Gastroesophageal sphincter (tissue), 3 donors: ENCODE measurements around the gene ARHGAP28.

Experiments
- EP300 ChIP-seq: sonication (generic); formaldehyde crosslinking; IDR thresholded peaks from one replicate; pipeline ENCODE4 v1.6.1; 2017; ENCODE audit warnings: antibody characterized with exemption, mild to moderate bottlenecking
- POLR2A ChIP-seq, 2 donors: fragments of 450-650 bp; IDR thresholded peaks; one replicate each; pipeline ENCODE4 v1.6.1; 2017; ENCODE audit warnings: antibody characterized with exemption in 2 of 2, mild to moderate bottlenecking in 2 of 2, moderate library complexity in 1 of 2
- TF ChIP-seq, protein P1 (sequence below), 4 experiments: fragments of 200-600 bp in 2 of 4; fragments of 450-650 bp in 2 of 4; sonication (generic) in 1 of 4; IDR thresholded peaks; one replicate each; pipeline ENCODE4 v1.5.1; 2017 to 2019; ENCODE audit warnings: antibody characterized with exemption in 4 of 4, mild to moderate bottlenecking in 2 of 4, moderate library complexity in 2 of 4

DNA sequence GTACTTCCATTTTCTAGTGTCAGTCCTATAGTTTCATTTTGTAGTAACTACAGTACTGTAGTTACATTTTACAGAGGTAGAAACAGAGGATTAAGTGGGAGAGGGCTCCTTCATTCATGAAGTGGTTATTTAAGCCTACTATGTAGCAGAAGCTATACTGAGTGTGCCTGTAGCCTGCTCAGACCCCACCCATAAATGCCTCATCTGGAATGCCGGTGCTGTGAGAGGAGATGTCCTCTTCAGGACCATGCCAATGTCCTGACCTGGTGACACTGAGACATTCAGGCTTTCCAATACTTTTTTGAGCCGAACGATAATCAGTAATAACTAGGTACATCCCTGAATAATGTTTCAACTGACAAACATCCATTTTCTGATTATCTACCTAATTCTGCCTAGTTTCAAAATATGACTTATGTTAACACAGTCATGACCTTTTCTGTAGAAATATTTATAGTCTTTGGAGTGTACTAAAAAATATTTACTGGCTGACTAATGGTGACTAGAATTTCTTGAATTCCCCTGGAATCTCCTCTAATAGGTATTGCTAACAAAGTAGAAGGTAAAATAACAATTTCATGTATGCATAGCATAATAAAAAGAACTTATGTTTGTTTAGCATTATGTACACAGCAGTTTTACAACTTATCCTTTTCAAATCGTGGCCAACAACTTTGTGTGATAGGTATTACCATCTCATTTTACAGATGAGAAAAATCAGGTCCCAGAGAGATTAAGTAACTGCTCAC is 10.2 kb upstream of the ARHGAP28 start:
- TF ChIP-seq, protein P1, sequence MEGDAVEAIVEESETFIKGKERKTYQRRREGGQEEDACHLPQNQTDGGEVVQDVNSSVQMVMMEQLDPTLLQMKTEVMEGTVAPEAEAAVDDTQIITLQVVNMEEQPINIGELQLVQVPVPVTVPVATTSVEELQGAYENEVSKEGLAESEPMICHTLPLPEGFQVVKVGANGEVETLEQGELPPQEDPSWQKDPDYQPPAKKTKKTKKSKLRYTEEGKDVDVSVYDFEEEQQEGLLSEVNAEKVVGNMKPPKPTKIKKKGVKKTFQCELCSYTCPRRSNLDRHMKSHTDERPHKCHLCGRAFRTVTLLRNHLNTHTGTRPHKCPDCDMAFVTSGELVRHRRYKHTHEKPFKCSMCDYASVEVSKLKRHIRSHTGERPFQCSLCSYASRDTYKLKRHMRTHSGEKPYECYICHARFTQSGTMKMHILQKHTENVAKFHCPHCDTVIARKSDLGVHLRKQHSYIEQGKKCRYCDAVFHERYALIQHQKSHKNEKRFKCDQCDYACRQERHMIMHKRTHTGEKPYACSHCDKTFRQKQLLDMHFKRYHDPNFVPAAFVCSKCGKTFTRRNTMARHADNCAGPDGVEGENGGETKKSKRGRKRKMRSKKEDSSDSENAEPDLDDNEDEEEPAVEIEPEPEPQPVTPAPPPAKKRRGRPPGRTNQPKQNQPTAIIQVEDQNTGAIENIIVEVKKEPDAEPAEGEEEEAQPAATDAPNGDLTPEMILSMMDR (IDR thresholded peaks at IDR 0.05) = no peak
- TF ChIP-seq EP300 (no peak), POLR2A (IDR thresholded peaks at IDR 0.05) (no peak)
